Suprapubic skin (tissue), 4 donors: ENCODE data around the gene SOX8. TPM values are rescaled to one million over a fixed set of nuclear protein-coding genes. Genes with fewer than 3 reads are reported as not detected.

Experiments used
- DNase-seq, 2 donors: peaks; one replicate each; pipeline ENCODE4 v3.0.0-alpha.2; 2019; ENCODE audit warnings: low spot score in 2 of 2
- H3K27ac ChIP-seq: fragments of 200-600 bp; sonication (generic); one replicate; pipeline ENCODE4 v1.5.1; 2019
- H3K27me3 ChIP-seq: fragments of 200-600 bp; sonication (generic); one replicate; pipeline ENCODE4 v1.5.1; 2019
- H3K36me3 ChIP-seq: fragments of 200-600 bp; sonication (generic); one replicate; pipeline ENCODE4 v1.5.1; 2019
- H3K4me1 ChIP-seq: fragments of 200-600 bp; sonication (generic); one replicate; pipeline ENCODE4 v1.5.1; 2019
- H3K4me3 ChIP-seq: fragments of 200-600 bp; sonication (generic); one replicate; pipeline ENCODE4 v1.5.1; 2019; ENCODE audit warnings: mild to moderate bottlenecking
- H3K9me3 ChIP-seq: fragments of 200-600 bp; sonication (generic); one replicate; pipeline ENCODE4 v1.5.1; 2019
- CTCF ChIP-seq, 2 donors: fragments of 200-600 bp in 1 of 2; fragments of 450-650 bp in 1 of 2; sonication (generic) in 1 of 2; IDR thresholded peaks; one replicate each; pipeline ENCODE4 v1.5.1; 2016 to 2019; ENCODE audit warnings: antibody characterized with exemption in 2 of 2, mild to moderate bottlenecking in 1 of 2, moderate library complexity in 1 of 2
- EP300 ChIP-seq: sonication (generic); formaldehyde crosslinking; IDR thresholded peaks from one replicate; pipeline ENCODE4 v1.6.1; 2017; ENCODE audit warnings: antibody characterized with exemption
- POLR2A ChIP-seq, 2 donors: fragments of 450-650 bp; IDR thresholded peaks; one replicate each; pipeline ENCODE4 v1.6.1; 2017; ENCODE audit warnings: antibody characterized with exemption in 2 of 2, mild to moderate bottlenecking in 2 of 2, moderate library complexity in 2 of 2
- POLR2AphosphoS5 ChIP-seq, 3 donors: sonication (generic); formaldehyde crosslinking; IDR thresholded peaks; one replicate each; pipeline ENCODE4 v1.6.1; 2017; ENCODE audit warnings: antibody characterized with exemption in 3 of 3
- WGBS: methylation state at CpG from one replicate; pipeline ENCODE4 v1.1.5; 2018; 5-methylcytosine and 5-hydroxymethylcytosine counted together
- total RNA-seq, 4 donors: library from RNA; depleted of rRNA; stranded (reverse); fragments of >200 nt; gene quantifications; one replicate each; pipeline ENCODE4 v1.1.0, GENCODE V29; 2016

The SOX8 gene
- total RNA-seq, 4 donors from 2014 or later: 4.0 to 12.2 (median 7.3) TPM

DNA sequence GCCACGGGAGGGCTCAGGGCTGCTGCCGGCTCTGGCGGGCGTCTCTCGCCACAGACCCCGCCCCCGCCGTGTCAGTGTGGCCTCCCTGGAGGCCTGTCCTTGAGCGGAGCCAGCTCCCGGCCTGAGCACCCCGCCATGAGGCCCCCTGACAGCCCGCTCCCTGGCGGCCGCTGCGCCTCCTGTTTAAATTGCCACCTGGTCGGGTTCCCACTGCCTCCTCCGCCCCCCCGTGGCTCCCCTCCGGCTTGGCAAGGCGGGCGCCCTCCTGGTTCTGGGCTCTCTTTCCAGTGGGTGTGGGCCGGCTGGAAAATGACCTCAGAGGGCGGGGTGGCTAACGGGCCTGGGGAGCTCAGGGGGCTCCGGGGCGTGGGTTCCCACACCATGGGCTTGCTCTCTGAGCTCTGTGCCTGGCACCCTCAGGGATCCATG is 48.9 kb downstream of the SOX8 start:
- H3K4me1 ChIP-seq: peaks cover 3% of the 10 kb centered on the region
- DNase-seq: no peak

DNA sequence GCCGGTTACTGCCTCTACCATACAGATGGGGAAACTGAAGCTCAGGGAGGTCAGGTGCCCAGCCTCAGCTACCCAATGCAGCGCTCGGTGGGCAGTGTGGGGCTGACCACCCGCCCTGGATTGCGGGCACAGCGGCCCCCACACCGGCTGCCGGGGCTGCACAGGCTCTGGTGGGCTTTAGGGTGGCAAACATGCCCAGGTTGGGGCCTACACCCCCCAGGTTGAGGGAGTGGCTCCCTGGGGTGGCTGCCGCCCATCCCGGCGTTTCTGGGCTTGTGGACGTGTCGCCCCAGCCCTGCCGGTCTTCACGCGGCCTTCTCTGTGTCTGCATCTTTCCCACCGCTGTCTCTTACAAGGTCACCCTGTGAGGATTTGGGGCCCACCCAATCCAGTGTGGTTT is 50.1 kb downstream of the SOX8 start:
- peaks cover 4% of the 10 kb centered on the region for H3K4me1 ChIP-seq
- no peaks in the 10 kb centered on the region for H3K36me3 ChIP-seq
- H3K4me3 ChIP-seq: no peak overlapping the region
- 86% methylated on average over 1 of the region's 17 CpGs for WGBS
- peaks cover 71% of the 10 kb centered on the region for H3K27me3 ChIP-seq
- no peaks in the 10 kb centered on the region for H3K9me3 ChIP-seq
- no peak for DNase-seq
- TF ChIP-seq EP300 (no peak), CTCF (IDR thresholded peaks at IDR 0.05) (no peak), POLR2A (IDR thresholded peaks at IDR 0.05) (no peak), POLR2AphosphoS5 (IDR thresholded peaks at IDR 0.05) (no peak)
- no peak overlapping the region for H3K27ac ChIP-seq

More for the DNA sequence above, 48.9 kb downstream of the SOX8 start:
- no peaks in the 10 kb centered on the region for H3K9me3 ChIP-seq
- TF ChIP-seq POLR2A (IDR thresholded peaks at IDR 0.05) (no peak), POLR2AphosphoS5 (IDR thresholded peaks at IDR 0.05) (no peak), EP300 (no peak), CTCF (IDR thresholded peaks at IDR 0.05) (no peak)
- H3K27me3 ChIP-seq: peaks cover 69% of the 10 kb centered on the region
- 36% methylated on average over 5 of the region's 26 CpGs for WGBS
- no peak overlapping the region for H3K4me3 ChIP-seq
- H3K27ac ChIP-seq: no peak overlapping the region
- no peaks in the 10 kb centered on the region for H3K36me3 ChIP-seq

GRCh38 chr16:1032607-1033006 is 51.0 kb downstream of the SOX8 start:
- H3K9me3 ChIP-seq: no peaks in the 10 kb centered on the region
- peaks cover 71% of the 10 kb centered on the region for H3K27me3 ChIP-seq
- no peaks in the 10 kb centered on the region for H3K36me3 ChIP-seq

DNA sequence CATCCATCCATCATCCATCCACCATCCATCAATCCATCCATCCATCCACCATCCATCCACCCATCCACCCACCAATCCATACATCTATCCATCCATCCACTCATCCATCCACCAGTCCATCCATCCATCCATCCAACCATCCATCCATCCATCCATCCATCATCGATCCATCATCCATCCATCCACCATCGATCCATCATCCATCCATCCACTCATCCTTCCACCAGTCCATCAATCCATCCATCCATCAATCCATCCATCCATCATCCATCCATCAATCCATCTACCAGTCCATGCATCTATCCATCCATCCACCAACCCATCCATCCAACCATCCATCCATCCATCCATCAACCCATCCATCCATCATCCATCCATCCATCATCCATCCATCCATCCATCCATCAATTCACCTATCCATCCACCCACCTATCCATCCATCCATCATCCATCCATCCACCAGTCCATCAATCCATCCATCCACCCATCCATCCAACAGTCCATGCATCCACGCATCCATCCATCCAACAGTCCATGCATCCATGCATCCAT is 51.6 kb downstream of the SOX8 start:
- Histone ChIP-seq H3K36me3 (no peaks in the 10 kb centered on the region), H3K4me3 (no peak overlapping the region), H3K4me1 (peaks cover 10% of the 10 kb centered on the region), H3K27me3 (peaks cover 71% of the 10 kb centered on the region), H3K27ac (no peak overlapping the region), H3K9me3 (no peaks in the 10 kb centered on the region)
- TF ChIP-seq CTCF (IDR thresholded peaks at IDR 0.05) (no peak), POLR2AphosphoS5 (IDR thresholded peaks at IDR 0.05) (no peak), EP300 (no peak), POLR2A (IDR thresholded peaks at IDR 0.05) (no peak)
- DNase-seq: no peak
- WGBS: 94% methylated on average over 3 of the region's 3 CpGs

More at GRCh38 chr16:1032607-1033006, 51.0 kb downstream of the SOX8 start:
- DNase-seq: no peak
- Histone ChIP-seq H3K4me3 (no peak overlapping the region), H3K4me1 (peaks cover 10% of the 10 kb centered on the region), H3K27ac (no peak overlapping the region)
- 94% methylated on average over 2 of the region's 2 CpGs for WGBS
- TF ChIP-seq CTCF (IDR thresholded peaks at IDR 0.05) (no peak), POLR2AphosphoS5 (IDR thresholded peaks at IDR 0.05) (no peak), POLR2A (IDR thresholded peaks at IDR 0.05) (no peak), EP300 (no peak)

DNA sequence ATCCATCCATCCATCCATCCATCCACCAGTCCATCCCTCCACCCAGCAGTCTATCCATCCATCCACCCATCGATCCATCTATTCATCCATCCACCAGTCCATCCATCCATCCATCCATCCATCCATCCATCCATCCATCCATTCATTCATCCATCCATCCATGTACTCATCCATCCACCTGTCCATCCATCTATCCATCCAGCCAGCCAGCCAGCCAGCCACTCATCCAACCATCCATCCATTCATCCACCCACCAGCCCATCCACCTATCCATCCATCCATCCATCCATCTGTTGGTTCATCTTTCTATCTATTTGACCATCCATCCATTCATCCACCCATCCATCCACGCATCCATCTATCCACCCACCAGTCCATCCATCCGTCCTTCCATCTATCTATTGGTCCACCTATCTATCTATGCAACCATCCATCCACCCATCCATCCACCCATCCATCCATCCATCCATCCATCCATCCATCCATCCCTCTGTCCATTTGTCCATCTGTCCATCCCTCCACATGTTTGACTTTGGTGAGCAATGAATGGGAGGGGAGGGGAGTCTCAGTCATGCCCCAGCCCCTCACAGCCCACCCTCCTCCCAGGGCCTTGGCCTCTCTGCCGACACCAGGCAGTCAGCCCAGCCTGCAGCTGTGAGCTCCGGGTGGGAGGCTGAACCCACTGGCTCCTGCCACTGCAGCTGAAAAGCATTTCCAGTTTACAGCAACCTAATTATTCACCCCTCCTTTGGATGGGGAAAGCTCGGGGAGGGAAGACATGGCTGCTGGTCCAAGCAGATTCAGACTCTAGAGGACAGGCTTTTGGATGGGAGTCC is 52.9 kb downstream of the SOX8 start:
- no peak for DNase-seq
- Histone ChIP-seq H3K27ac (no peak overlapping the region), H3K36me3 (no peaks in the 10 kb centered on the region), H3K9me3 (no peaks in the 10 kb centered on the region), H3K4me3 (no peak overlapping the region), H3K27me3 (peaks cover 71% of the 10 kb centered on the region), H3K4me1 (peaks cover 10% of the 10 kb centered on the region)
- WGBS: 58% methylated on average over 6 of the region's 6 CpGs
- no peak for TF ChIP-seq POLR2AphosphoS5 (IDR thresholded peaks at IDR 0.05)
- TF ChIP-seq CTCF (IDR thresholded peaks at IDR 0.05): no peak
- no peak for TF ChIP-seq EP300
